HepG2 (cell line): ENCODE measurements around the gene DMKN. TPM values are rescaled to one million over a fixed set of nuclear protein-coding genes. Genes with fewer than 3 reads are reported as not detected.

Source experiments
- ASH2L ChIP-seq: fragments of 300-600, 200-600 bp; sonication (generic); IDR thresholded peaks from 2 replicates; pipeline ENCODE4 v1.7.0; 2017; ENCODE audit warnings: low read depth, mild to moderate bottlenecking, moderate library complexity, mixed read lengths, low read length; ENCODE audit not compliant: insufficient read length
- ATF1 ChIP-seq: IDR thresholded peaks from 2 replicates; pipeline ENCODE4 v1.6.1; 2016; ENCODE audit warnings: mild to moderate bottlenecking, control low read depth
- ATF5 ChIP-seq: sonication (generic); formaldehyde crosslinking; IDR thresholded peaks from 2 replicates; pipeline ENCODE4 v1.4.0; 2020; ENCODE audit warnings: mild to moderate bottlenecking, low read depth, missing genetic modification reagents
- ATF7 ChIP-seq, 2 experiments: fragments of 450-650 bp in 1 of 2; sonication (generic) in 1 of 2; formaldehyde crosslinking in 1 of 2; IDR thresholded peaks; 2 replicates each; pipeline versions ENCODE4 v1.4.0 to v1.6.1; 2016 to 2020; ENCODE audit warnings: antibody characterized with exemption in 1 of 2, mild to moderate bottlenecking in 1 of 2, missing genetic modification reagents in 1 of 2
- DMAP1 ChIP-seq: IDR thresholded peaks from 2 replicates; pipeline ENCODE4 v1.6.1; 2016
- FOXC1 ChIP-seq: sonication (generic); formaldehyde crosslinking; IDR thresholded peaks from 2 replicates; pipeline ENCODE4 v1.8.0; 2022; ENCODE audit warnings: mild to moderate bottlenecking, missing genetic modification reagents, borderline replicate concordance
- GABPB1 ChIP-seq: IDR thresholded peaks from 2 replicates; pipeline ENCODE4 v1.6.1; 2016; ENCODE audit warnings: mild to moderate bottlenecking, missing genetic modification reagents, moderate library complexity, missing compliant biosample characterization
- GPBP1L1 ChIP-seq: sonication (generic); formaldehyde crosslinking; IDR thresholded peaks from 2 replicates; pipeline ENCODE4 v1.5.0; 2020; ENCODE audit warnings: mild to moderate bottlenecking, missing genetic modification reagents
- HIC2 ChIP-seq: sonication (generic); formaldehyde crosslinking; IDR thresholded peaks from 2 replicates; pipeline ENCODE4 v1.9.0; 2022; ENCODE audit warnings: low read depth, missing genetic modification reagents
- MTA3 ChIP-seq: sonication (generic); formaldehyde crosslinking; IDR thresholded peaks from 2 replicates; pipeline ENCODE4 v1.4.0; 2020; ENCODE audit warnings: missing genetic modification reagents
- NAIF1 ChIP-seq: sonication (generic); formaldehyde crosslinking; IDR thresholded peaks from 2 replicates; pipeline ENCODE4 v1.5.0; 2020; ENCODE audit warnings: mild to moderate bottlenecking, missing genetic modification reagents, borderline replicate concordance
- NFKB2 ChIP-seq: sonication (generic); formaldehyde crosslinking; IDR thresholded peaks from 2 replicates; pipeline ENCODE4 v1.4.0; 2020; ENCODE audit warnings: missing genetic modification reagents, borderline replicate concordance
- PHB2 ChIP-seq: fragments of 450-650 bp; IDR thresholded peaks from 2 replicates; pipeline ENCODE4 v1.6.1; 2018; ENCODE audit not compliant: partially characterized antibody
- PPARG ChIP-seq: conservative IDR thresholded peaks from 2 replicates; pipeline ENCODE4 v1.6.1; 2016; ENCODE audit warnings: missing biosample characterization, missing genetic modification reagents
- SOX13 ChIP-seq, 3 experiments: fragments of 450-650 bp in 1 of 3; sonication (generic) in 1 of 3; formaldehyde crosslinking in 1 of 3; IDR thresholded peaks in 2 of 3; conservative IDR thresholded peaks in 1 of 3; 2 replicates each; pipeline versions ENCODE4 v1.5.0 to v1.6.1; 2016 to 2020; ENCODE audit warnings: antibody characterized with exemption in 1 of 3, mild to moderate bottlenecking in 1 of 3, missing compliant biosample characterization in 1 of 3, missing genetic modification reagents in 1 of 3, moderate library complexity in 1 of 3
- SRSF4 ChIP-seq: fragments of 200-400 bp; formaldehyde crosslinking; IDR thresholded peaks from one replicate; pipeline ENCODE4 v1.6.1; 2018; ENCODE audit warnings: mild to moderate bottlenecking, low read depth, low read length, moderate library complexity; ENCODE audit not compliant: poor library complexity, severe bottlenecking
- ZBTB42 ChIP-seq: sonication (generic); formaldehyde crosslinking; IDR thresholded peaks from 2 replicates; pipeline ENCODE4 v1.5.0; 2020; ENCODE audit warnings: mild to moderate bottlenecking, missing genetic modification reagents
- ZNF224 ChIP-seq: sonication (generic); formaldehyde crosslinking; IDR thresholded peaks from 2 replicates; pipeline ENCODE4 v1.5.0; 2020; ENCODE audit warnings: mild to moderate bottlenecking, missing genetic modification reagents
- ZNF230 ChIP-seq: sonication (generic); formaldehyde crosslinking; IDR thresholded peaks from 2 replicates; pipeline ENCODE4 v1.4.0; 2020; ENCODE audit warnings: mild to moderate bottlenecking, missing genetic modification reagents
- ZNF251 ChIP-seq: sonication (generic); formaldehyde crosslinking; IDR thresholded peaks from 2 replicates; pipeline ENCODE4 v1.9.0; 2021; ENCODE audit warnings: mild to moderate bottlenecking, missing genetic modification reagents
- ZNF484 ChIP-seq: sonication (generic); formaldehyde crosslinking; IDR thresholded peaks from 2 replicates; pipeline ENCODE4 v1.5.1; 2020; ENCODE audit warnings: mild to moderate bottlenecking, low read depth, missing genetic modification reagents, borderline replicate concordance
- ZNF766 ChIP-seq: sonication (generic); formaldehyde crosslinking; IDR thresholded peaks from 2 replicates; pipeline ENCODE4 v1.5.0; 2020; ENCODE audit warnings: missing genetic modification reagents, borderline replicate concordance
- polyA plus RNA-seq, 8 experiments: library from polyadenylated mRNA; depleted of rRNA in 3 of 8; stranded (reverse) in 7 of 8; unstranded in 1 of 8; fragments of >200 nt; fragmentation: Illumina TruSeq in 4 of 8; extraction: Trizol in 4 of 8; gene quantifications; 2 replicates each; pipeline versions ENCODE4 v1.2.1 to v1.2.3, GENCODE V29; 2011 to 2016; ENCODE audit warnings: low read depth in 4 of 8, missing spikeins in 1 of 8, mixed read lengths in 1 of 8; ENCODE audit not compliant: insufficient read depth in 1 of 8
- total RNA-seq, 5 experiments: library from RNA; depleted of rRNA; stranded (reverse); fragments of >200 nt; fragmentation: Illumina TruSeq; extraction: Trizol; gene quantifications; 2 replicates each; pipeline ENCODE4 v1.2.3, GENCODE V29; 2016; ENCODE audit warnings: low read depth in 1 of 5
- TF ChIP-seq, protein P1 (sequence below): sonication (generic); formaldehyde crosslinking; IDR thresholded peaks from 2 replicates; pipeline ENCODE4 v1.5.1; 2020; ENCODE audit warnings: missing genetic modification reagents, mild to moderate bottlenecking, borderline replicate concordance
- TF ChIP-seq, protein P2 (sequence below): sonication (generic); formaldehyde crosslinking; IDR thresholded peaks from 2 replicates; pipeline ENCODE4 v1.4.0; 2020; ENCODE audit warnings: mild to moderate bottlenecking, missing genetic modification reagents

The DMKN gene
- total and polyA plus RNA-seq, 2 of the 13 experiments (the other 11 are each of a cell fraction or from before 2014, with no cell fraction given): 50.8 to 57.1 TPM

DNA sequence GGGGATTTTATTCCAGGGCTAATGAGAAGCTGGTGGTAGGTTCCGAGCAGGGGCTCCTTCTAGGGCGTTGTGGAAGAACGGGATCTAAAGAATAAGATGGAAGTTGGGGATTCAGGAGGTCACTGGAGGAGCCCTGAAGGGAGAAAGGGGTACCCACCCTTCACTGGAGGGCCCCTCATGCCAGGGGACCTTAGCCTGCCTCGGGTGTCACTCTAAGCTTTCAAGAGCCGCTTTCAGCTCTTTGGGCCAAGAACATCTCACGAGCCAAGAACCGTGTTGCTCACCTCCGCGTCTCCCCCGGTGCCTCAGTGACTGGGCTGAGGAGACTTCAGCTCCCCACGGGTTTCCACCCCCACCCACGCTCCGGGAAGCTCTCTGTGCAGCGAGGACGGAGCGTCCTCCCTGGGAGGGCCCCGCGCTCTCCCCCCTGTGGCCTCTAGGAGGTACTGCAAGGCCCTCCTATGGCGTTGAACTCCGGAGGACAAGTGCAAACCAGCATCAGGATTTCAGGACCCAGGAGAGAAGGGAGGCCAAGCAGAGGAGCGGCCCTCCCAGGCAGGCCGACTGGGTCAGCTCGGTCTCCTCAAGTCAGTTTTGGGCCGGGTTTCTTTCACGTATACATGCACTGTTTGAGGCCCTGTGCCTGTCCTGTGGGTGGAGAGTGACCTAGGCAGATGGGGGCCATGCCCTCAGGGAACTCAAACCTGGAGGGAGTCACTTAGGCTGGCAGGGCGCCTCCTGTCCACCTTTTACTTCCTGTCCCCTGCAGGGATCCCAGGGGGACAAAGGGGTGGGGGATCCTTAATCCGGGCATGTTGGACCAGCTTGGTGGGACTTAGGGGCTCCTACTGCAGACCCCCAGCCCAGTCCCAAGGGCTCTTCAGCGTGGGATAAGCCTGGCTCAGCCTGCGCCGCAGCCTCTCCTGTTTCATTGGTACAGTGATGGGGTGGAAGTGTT, 18.1 kb downstream of the DMKN start (continued):
- TF ChIP-seq ATF5: no peak
- no peak for TF ChIP-seq MTA3 (CRISPR knock-in tag)
- no peak for TF ChIP-seq ZNF251 (CRISPR knock-in tag)
- TF ChIP-seq DMAP1 (CRISPR knock-in tag): no peak
- no peak for TF ChIP-seq PPARG (CRISPR knock-in tag)
- TF ChIP-seq GABPB1 (CRISPR knock-in tag): peak; percentile 48; the same call in 1 of the 2 replicates
- TF ChIP-seq, protein P1, sequence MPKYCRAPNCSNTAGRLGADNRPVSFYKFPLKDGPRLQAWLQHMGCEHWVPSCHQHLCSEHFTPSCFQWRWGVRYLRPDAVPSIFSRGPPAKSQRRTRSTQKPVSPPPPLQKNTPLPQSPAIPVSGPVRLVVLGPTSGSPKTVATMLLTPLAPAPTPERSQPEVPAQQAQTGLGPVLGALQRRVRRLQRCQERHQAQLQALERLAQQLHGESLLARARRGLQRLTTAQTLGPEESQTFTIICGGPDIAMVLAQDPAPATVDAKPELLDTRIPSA: no peak
- TF ChIP-seq ATF7 (IDR thresholded peaks at IDR 0.05): no peak
- TF ChIP-seq ATF7 (CRISPR knock-in tag; IDR thresholded peaks at IDR 0.05): no peak
- TF ChIP-seq ZNF484 (CRISPR knock-in tag): no peak
- TF ChIP-seq ZNF766 (CRISPR knock-in tag): no peak
- TF ChIP-seq ZNF230 (CRISPR knock-in tag): 0 out of 2 replicates have a peak, but pooled peaks have one; percentile 51
- TF ChIP-seq GPBP1L1: no peak
- no peak for TF ChIP-seq NAIF1
- TF ChIP-seq ASH2L: no peak
- no peak for TF ChIP-seq ATF1 (CRISPR knock-in tag)
- no peak for TF ChIP-seq HIC2 (CRISPR knock-in tag)
- no peak for TF ChIP-seq SRSF4
- no peak for TF ChIP-seq ZNF224 (CRISPR knock-in tag)
- no peak for TF ChIP-seq SOX13 (IDR thresholded peaks at IDR 0.05)
- 0 out of 4 replicates have a peak, but pooled peaks of 1 of the 2 experiments have one; percentile 5 for TF ChIP-seq SOX13 (CRISPR knock-in tag; conservative IDR thresholded peaks at IDR 0.05 in 1 of 2, IDR thresholded peaks at IDR 0.05 in 1 of 2)
- TF ChIP-seq NFKB2: no peak; the same call in 1 of the 2 replicates
- TF ChIP-seq ZBTB42 (CRISPR knock-in tag): no peak
- TF ChIP-seq FOXC1: no peak
- TF ChIP-seq, protein P2, sequence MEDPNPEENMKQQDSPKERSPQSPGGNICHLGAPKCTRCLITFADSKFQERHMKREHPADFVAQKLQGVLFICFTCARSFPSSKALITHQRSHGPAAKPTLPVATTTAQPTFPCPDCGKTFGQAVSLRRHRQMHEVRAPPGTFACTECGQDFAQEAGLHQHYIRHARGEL (CRISPR knock-in tag): no peak
- TF ChIP-seq PHB2: no peak
